ENCODE data around the gene LAYN.

LAYN gene

GRCh38 chr11:111562692-111563389 lies 22.3 kb downstream of the LAYN start:
- no peak for DNase-seq

- DNase-seq = peak; percentile 73
These were observed 24.7 kb downstream of the LAYN start for GRCh38 chr11:111565114-111565720.

- no peak for DNase-seq
These were observed 25.8 kb downstream of the LAYN start for GRCh38 chr11:111566324-111566723.

- DNase-seq = no peak
These were observed 29.0 kb downstream of the LAYN start for GRCh38 chr11:111569476-111569875.

GRCh38 chr11:111570796-111571195 lies 30.3 kb downstream of the LAYN start:
- DNase-seq = no peak

GRCh38 chr11:111571829-111572501 lies 31.4 kb downstream of the LAYN start:
- no peak for DNase-seq

- no peak for DNase-seq
These were observed 32.1 kb downstream of the LAYN start for GRCh38 chr11:111572581-111572980.

GRCh38 chr11:111573821-111574249 lies 33.3 kb downstream of the LAYN start:
- DNase-seq = no peak

GRCh38 chr11:111574373-111575225 lies 34.1 kb downstream of the LAYN start:
- no peak for DNase-seq

GRCh38 chr11:111575740-111576139 lies 35.2 kb downstream of the LAYN start:
- DNase-seq = no peak

GRCh38 chr11:111577821-111578220 lies 37.3 kb downstream of the LAYN start:
- no peak for DNase-seq

- DNase-seq = no peak
These were observed 40.8 kb downstream of the LAYN start for GRCh38 chr11:111581341-111581740.

- DNase-seq = no peak
These were observed 41.6 kb downstream of the LAYN start for GRCh38 chr11:111582163-111582562.

GRCh38 chr11:111582881-111583280 lies 42.4 kb downstream of the LAYN start:
- no peak for DNase-seq

- DNase-seq = peak; percentile 55
These were observed 44.9 kb downstream of the LAYN start for GRCh38 chr11:111585371-111585770.

- DNase-seq = peak; percentile 80
These were observed 45.9 kb downstream of the LAYN start for GRCh38 chr11:111586388-111586831.

GRCh38 chr11:111589114-111589513 lies 48.6 kb downstream of the LAYN start:
- no peak for DNase-seq

GRCh38 chr11:111589886-111590499 lies 49.5 kb downstream of the LAYN start:
- no peak for DNase-seq

GRCh38 chr11:111591187-111591960 lies 50.9 kb downstream of the LAYN start:
- DNase-seq = no peak

- DNase-seq = no peak
These were observed 52.0 kb downstream of the LAYN start for GRCh38 chr11:111592491-111592890.

GRCh38 chr11:111596319-111596718 lies 55.8 kb downstream of the LAYN start:
- DNase-seq = no peak

GRCh38 chr11:111598148-111598547 lies 57.6 kb downstream of the LAYN start:
- DNase-seq = no peak
